Measurements from ENCODE around the gene RDH5.

DNA sequence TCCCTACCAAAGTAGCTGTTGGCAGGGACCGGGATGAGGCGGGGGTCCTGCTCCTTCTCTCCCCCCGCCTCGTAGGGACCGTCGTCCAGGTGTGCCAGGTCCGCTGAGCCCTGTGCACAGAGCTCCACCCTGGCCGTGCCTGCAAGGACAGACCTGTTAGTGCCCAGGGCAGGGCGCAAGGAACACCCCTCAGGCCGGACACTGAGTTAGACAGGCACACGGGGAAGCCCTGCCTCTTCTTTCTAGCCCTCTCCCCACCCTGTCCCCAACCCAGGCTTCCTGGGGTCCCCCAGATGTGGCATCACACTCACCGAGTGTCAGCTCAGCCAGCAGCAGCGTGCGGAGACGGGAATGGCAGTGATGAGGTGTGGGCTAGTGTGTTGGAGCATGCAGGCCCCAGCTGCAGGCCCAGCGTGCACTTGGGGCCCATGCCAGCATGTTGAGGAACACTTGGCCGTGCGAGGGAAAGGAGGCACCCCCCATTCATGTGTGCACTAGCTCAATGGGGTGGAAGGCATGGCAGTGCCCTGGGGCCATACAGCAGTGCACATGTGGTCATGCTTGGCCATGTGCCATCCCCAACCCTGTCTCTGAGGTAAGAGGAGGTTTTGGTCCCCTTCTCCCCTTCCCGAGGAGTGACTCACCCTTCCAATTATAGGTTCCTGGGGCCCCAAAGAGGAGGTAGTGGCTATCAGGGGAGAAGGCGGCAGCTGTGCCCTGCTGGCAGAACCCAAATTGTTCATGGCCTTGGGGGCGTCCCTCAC is 19.8 kb upstream of the RDH5 start:
- TF ChIP-seq, protein P1, sequence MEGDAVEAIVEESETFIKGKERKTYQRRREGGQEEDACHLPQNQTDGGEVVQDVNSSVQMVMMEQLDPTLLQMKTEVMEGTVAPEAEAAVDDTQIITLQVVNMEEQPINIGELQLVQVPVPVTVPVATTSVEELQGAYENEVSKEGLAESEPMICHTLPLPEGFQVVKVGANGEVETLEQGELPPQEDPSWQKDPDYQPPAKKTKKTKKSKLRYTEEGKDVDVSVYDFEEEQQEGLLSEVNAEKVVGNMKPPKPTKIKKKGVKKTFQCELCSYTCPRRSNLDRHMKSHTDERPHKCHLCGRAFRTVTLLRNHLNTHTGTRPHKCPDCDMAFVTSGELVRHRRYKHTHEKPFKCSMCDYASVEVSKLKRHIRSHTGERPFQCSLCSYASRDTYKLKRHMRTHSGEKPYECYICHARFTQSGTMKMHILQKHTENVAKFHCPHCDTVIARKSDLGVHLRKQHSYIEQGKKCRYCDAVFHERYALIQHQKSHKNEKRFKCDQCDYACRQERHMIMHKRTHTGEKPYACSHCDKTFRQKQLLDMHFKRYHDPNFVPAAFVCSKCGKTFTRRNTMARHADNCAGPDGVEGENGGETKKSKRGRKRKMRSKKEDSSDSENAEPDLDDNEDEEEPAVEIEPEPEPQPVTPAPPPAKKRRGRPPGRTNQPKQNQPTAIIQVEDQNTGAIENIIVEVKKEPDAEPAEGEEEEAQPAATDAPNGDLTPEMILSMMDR (IDR thresholded peaks at IDR 0.05; ENCODE audit: low read depth, low read length, missing input control) = no peak
- TF ChIP-seq RAD21 (IDR thresholded peaks at IDR 0.05) (no peak), HNF4A (conservative IDR thresholded peaks at IDR 0.05) (no peak)
- TF ChIP-seq, protein P2, sequence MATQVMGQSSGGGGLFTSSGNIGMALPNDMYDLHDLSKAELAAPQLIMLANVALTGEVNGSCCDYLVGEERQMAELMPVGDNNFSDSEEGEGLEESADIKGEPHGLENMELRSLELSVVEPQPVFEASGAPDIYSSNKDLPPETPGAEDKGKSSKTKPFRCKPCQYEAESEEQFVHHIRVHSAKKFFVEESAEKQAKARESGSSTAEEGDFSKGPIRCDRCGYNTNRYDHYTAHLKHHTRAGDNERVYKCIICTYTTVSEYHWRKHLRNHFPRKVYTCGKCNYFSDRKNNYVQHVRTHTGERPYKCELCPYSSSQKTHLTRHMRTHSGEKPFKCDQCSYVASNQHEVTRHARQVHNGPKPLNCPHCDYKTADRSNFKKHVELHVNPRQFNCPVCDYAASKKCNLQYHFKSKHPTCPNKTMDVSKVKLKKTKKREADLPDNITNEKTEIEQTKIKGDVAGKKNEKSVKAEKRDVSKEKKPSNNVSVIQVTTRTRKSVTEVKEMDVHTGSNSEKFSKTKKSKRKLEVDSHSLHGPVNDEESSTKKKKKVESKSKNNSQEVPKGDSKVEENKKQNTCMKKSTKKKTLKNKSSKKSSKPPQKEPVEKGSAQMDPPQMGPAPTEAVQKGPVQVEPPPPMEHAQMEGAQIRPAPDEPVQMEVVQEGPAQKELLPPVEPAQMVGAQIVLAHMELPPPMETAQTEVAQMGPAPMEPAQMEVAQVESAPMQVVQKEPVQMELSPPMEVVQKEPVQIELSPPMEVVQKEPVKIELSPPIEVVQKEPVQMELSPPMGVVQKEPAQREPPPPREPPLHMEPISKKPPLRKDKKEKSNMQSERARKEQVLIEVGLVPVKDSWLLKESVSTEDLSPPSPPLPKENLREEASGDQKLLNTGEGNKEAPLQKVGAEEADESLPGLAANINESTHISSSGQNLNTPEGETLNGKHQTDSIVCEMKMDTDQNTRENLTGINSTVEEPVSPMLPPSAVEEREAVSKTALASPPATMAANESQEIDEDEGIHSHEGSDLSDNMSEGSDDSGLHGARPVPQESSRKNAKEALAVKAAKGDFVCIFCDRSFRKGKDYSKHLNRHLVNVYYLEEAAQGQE (IDR thresholded peaks at IDR 0.05) = no peak
- TF ChIP-seq, protein P3, sequence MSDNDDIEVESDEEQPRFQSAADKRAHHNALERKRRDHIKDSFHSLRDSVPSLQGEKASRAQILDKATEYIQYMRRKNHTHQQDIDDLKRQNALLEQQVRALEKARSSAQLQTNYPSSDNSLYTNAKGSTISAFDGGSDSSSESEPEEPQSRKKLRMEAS (IDR thresholded peaks at IDR 0.05) = no peak
- TF ChIP-seq, protein P4, sequence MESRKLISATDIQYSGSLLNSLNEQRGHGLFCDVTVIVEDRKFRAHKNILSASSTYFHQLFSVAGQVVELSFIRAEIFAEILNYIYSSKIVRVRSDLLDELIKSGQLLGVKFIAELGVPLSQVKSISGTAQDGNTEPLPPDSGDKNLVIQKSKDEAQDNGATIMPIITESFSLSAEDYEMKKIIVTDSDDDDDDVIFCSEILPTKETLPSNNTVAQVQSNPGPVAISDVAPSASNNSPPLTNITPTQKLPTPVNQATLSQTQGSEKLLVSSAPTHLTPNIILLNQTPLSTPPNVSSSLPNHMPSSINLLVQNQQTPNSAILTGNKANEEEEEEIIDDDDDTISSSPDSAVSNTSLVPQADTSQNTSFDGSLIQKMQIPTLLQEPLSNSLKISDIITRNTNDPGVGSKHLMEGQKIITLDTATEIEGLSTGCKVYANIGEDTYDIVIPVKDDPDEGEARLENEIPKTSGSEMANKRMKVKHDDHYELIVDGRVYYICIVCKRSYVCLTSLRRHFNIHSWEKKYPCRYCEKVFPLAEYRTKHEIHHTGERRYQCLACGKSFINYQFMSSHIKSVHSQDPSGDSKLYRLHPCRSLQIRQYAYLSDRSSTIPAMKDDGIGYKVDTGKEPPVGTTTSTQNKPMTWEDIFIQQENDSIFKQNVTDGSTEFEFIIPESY (IDR thresholded peaks at IDR 0.05) = no peak

Measured in liver (tissue), 3 donors.